GOT3 (cell line): ENCODE results near the gene PIKFYVE.
"Not testable (repeated sequence)": the region's sequence is repeated elsewhere in the genome, so short reads cannot be mapped to it uniquely, and the experiment has no call there.

Experiments used
- DNase-seq: peaks from one replicate; lab custom pipeline; 2025; ENCODE audit warnings: mixed read lengths; lab: John Stamatoyannopoulos, UW

PIKFYVE gene

GRCh38 chr2:208254118-208254870, 11.8 kb upstream of the PIKFYVE start:
- peak; percentile 53 for DNase-seq

- peak; percentile 96 for DNase-seq
Observed at GRCh38 chr2:208254871-208255556, 11.0 kb upstream of the PIKFYVE start, which contains the start of gene IDH1. Gene IDH1 (minus strand): TSS chr2:208255071. CDS start chr2:208251551, 3,520 bp downstream.

GRCh38 chr2:208255557-208256106, 10.4 kb upstream of the PIKFYVE start:
- DNase-seq = no peak

- no peak for DNase-seq
Observed at GRCh38 chr2:208256192-208256782, 9.8 kb upstream of the PIKFYVE start.

GRCh38 chr2:208256849-208257813, 8.9 kb upstream of the PIKFYVE start:
- not testable (repeated sequence) for DNase-seq

GRCh38 chr2:208265371-208265800, 669 bp upstream of the PIKFYVE start:
- no peak for DNase-seq

- no peak for DNase-seq
Observed at GRCh38 chr2:208266553-208266893, 468 bp downstream of the PIKFYVE start.

- DNase-seq = no peak
Observed at GRCh38 chr2:208266936-208267335, 881 bp downstream of the PIKFYVE start.

GRCh38 chr2:208267526-208267925, 1.5 kb downstream of the PIKFYVE start:
- not testable (repeated sequence) for DNase-seq

GRCh38 chr2:208268156-208268952, 2.3 kb downstream of the PIKFYVE start:
- DNase-seq = no peak

- no peak for DNase-seq
Observed at GRCh38 chr2:208269091-208269490, 3.0 kb downstream of the PIKFYVE start.

- no peak for DNase-seq
Observed at GRCh38 chr2:208274748-208275147, 8.7 kb downstream of the PIKFYVE start.

- no peak for DNase-seq
Observed at GRCh38 chr2:208278549-208278948, 12.5 kb downstream of the PIKFYVE start.

- DNase-seq = no peak
Observed at GRCh38 chr2:208279236-208279635, 13.2 kb downstream of the PIKFYVE start.

- no peak for DNase-seq
Observed at GRCh38 chr2:208280234-208280633, 14.2 kb downstream of the PIKFYVE start.

- DNase-seq = no peak
Observed at GRCh38 chr2:208280933-208281332, 14.9 kb downstream of the PIKFYVE start.

- DNase-seq = no peak
Observed at GRCh38 chr2:208285853-208286252, 19.8 kb downstream of the PIKFYVE start.

GRCh38 chr2:208294482-208295024, 28.5 kb downstream of the PIKFYVE start:
- no peak for DNase-seq

GRCh38 chr2:208295834-208296233, 29.8 kb downstream of the PIKFYVE start:
- no peak for DNase-seq

GRCh38 chr2:208296610-208297009, 30.6 kb downstream of the PIKFYVE start:
- DNase-seq = no peak
